Effector CD8-positive, alpha-beta T cell (primary cell): Measurements from ENCODE around the gene PRDM16.

Source experiments
- DNase-seq: peaks from one replicate; lab custom pipeline; 2025; lab: John Stamatoyannopoulos, UW

Gene PRDM16

GRCh38 chr1:3373700-3374405, 304.9 kb downstream of the PRDM16 start:
- no peak for DNase-seq

- DNase-seq: no peak
Measured at GRCh38 chr1:3375245-3375644, 306.2 kb downstream of the PRDM16 start.

GRCh38 chr1:3377166-3377565, 308.2 kb downstream of the PRDM16 start:
- no peak for DNase-seq

GRCh38 chr1:3377604-3378279, 308.7 kb downstream of the PRDM16 start:
- no peak for DNase-seq

- no peak for DNase-seq
Measured at GRCh38 chr1:3378411-3379208, 309.6 kb downstream of the PRDM16 start.

- DNase-seq: no peak
Measured at GRCh38 chr1:3379934-3380333, 310.9 kb downstream of the PRDM16 start.

- DNase-seq: no peak
Measured at GRCh38 chr1:3380469-3380868, 311.5 kb downstream of the PRDM16 start.

- DNase-seq: no peak
Measured at GRCh38 chr1:3381901-3382300, 312.9 kb downstream of the PRDM16 start.

GRCh38 chr1:3382326-3383057, 313.5 kb downstream of the PRDM16 start:
- no peak for DNase-seq

- DNase-seq: no peak
Measured at GRCh38 chr1:3383679-3384078, 314.7 kb downstream of the PRDM16 start.

- no peak for DNase-seq
Measured at GRCh38 chr1:3384407-3384806, 315.4 kb downstream of the PRDM16 start.

- DNase-seq: no peak
Measured at GRCh38 chr1:3386205-3387002, 317.4 kb downstream of the PRDM16 start.

- no peak for DNase-seq
Measured at GRCh38 chr1:3387401-3387800, 318.4 kb downstream of the PRDM16 start.

- DNase-seq: no peak
Measured at GRCh38 chr1:3389093-3389833, 320.3 kb downstream of the PRDM16 start.

- no peak for DNase-seq
Measured at GRCh38 chr1:3390291-3390690, 321.3 kb downstream of the PRDM16 start.

GRCh38 chr1:3391711-3392110, 322.7 kb downstream of the PRDM16 start:
- DNase-seq: no peak

GRCh38 chr1:3393024-3393986, 324.3 kb downstream of the PRDM16 start:
- no peak for DNase-seq

- no peak for DNase-seq
Measured at GRCh38 chr1:3393987-3394920, 325.3 kb downstream of the PRDM16 start.
